Liver (tissue), 9 donors: ENCODE results near the gene AFP. TPM values are rescaled to one million over a fixed set of nuclear protein-coding genes. Genes with fewer than 3 reads are reported as not detected.
A peak's percentile ranks its signal among the peaks of the same experiment; 100 is the strongest.

Experiments used
- DNase-seq: peaks from one replicate; pipeline ENCODE4 v3.0.0-alpha.2; 2017; ENCODE audit warnings: low spot score
- H3K27ac ChIP-seq, 2 donors: one replicate each; pipeline ENCODE4 v1.7.0; 2013; ENCODE audit warnings: inconsistent platforms in 2 of 2, low read length in 2 of 2, control low read depth in 1 of 2, low read depth in 1 of 2, mild to moderate bottlenecking in 1 of 2
- H3K27me3 ChIP-seq, 4 donors: one replicate each; pipeline versions ENCODE4 v1.6.1 to v1.7.0; 2013; ENCODE audit warnings: low read length in 3 of 4, inconsistent platforms in 1 of 4, mild to moderate bottlenecking in 1 of 4, moderate library complexity in 1 of 4; ENCODE audit not compliant: control insufficient read depth in 4 of 4, insufficient read depth in 4 of 4
- H3K36me3 ChIP-seq, 4 donors: one replicate each; pipeline versions ENCODE4 v1.6.1 to v1.7.0; 2013; ENCODE audit warnings: low read length in 3 of 4, mild to moderate bottlenecking in 3 of 4, low read depth in 1 of 4, moderate library complexity in 1 of 4; ENCODE audit not compliant: control insufficient read depth in 4 of 4, insufficient read depth in 3 of 4
- H3K4me1 ChIP-seq, 4 donors: one replicate each; pipeline versions ENCODE4 v1.6.1 to v1.7.0; 2013; ENCODE audit warnings: low read length in 3 of 4, mild to moderate bottlenecking in 3 of 4, moderate library complexity in 1 of 4; ENCODE audit not compliant: control insufficient read depth in 4 of 4, insufficient read depth in 4 of 4
- H3K4me3 ChIP-seq, 3 donors: one replicate each; pipeline versions ENCODE4 v1.6.1 to v1.7.0; 2013; ENCODE audit warnings: low read length in 3 of 3, control low read depth in 1 of 3, low read depth in 1 of 3, mild to moderate bottlenecking in 1 of 3
- H3K9ac ChIP-seq, 2 donors: one replicate each; pipeline ENCODE4 v1.7.0; 2013; ENCODE audit warnings: low read length in 2 of 2, mild to moderate bottlenecking in 2 of 2, moderate library complexity in 2 of 2, control low read depth in 1 of 2, low read depth in 1 of 2
- H3K9me3 ChIP-seq, 4 donors: one replicate each; pipeline versions ENCODE4 v1.6.1 to v1.7.0; 2013; ENCODE audit warnings: low read length in 3 of 4; ENCODE audit not compliant: control insufficient read depth in 4 of 4
- EGR1 ChIP-seq, 2 donors: IDR thresholded peaks; 2 replicates each; pipeline ENCODE4 v1.6.1; 2016 to 2018; ENCODE audit warnings: antibody characterized with exemption in 2 of 2, low read depth in 2 of 2
- FOXA1 ChIP-seq: IDR thresholded peaks from 2 replicates; pipeline ENCODE4 v1.6.1; 2016; ENCODE audit warnings: antibody characterized with exemption
- FOXA2 ChIP-seq: IDR thresholded peaks from 2 replicates; pipeline ENCODE4 v1.6.1; 2016; ENCODE audit warnings: antibody characterized with exemption
- GABPA ChIP-seq, 2 donors: IDR thresholded peaks in 1 of 2; conservative IDR thresholded peaks in 1 of 2; 2 replicates each; pipeline ENCODE4 v1.6.1; 2016; ENCODE audit warnings: antibody characterized with exemption in 2 of 2, mild to moderate bottlenecking in 1 of 2, moderate library complexity in 1 of 2
- HNF4A ChIP-seq, 2 donors: conservative IDR thresholded peaks; 2 replicates each; pipeline ENCODE4 v1.6.1; 2016; ENCODE audit warnings: antibody characterized with exemption in 2 of 2, mild to moderate bottlenecking in 2 of 2
- HNF4G ChIP-seq: IDR thresholded peaks from 2 replicates; pipeline ENCODE4 v1.6.1; 2016; ENCODE audit warnings: antibody characterized with exemption
- JUND ChIP-seq, 2 donors: IDR thresholded peaks; 2 replicates each; pipeline ENCODE4 v1.6.1; 2016; ENCODE audit warnings: antibody characterized with exemption in 2 of 2
- MAX ChIP-seq: IDR thresholded peaks from 2 replicates; pipeline ENCODE4 v1.6.1; 2016; ENCODE audit warnings: antibody characterized with exemption
- NR2F2 ChIP-seq: IDR thresholded peaks from 2 replicates; pipeline ENCODE4 v1.6.1; 2016; ENCODE audit warnings: antibody characterized with exemption
- REST ChIP-seq: IDR thresholded peaks from 2 replicates; pipeline ENCODE4 v1.6.1; 2016; ENCODE audit warnings: antibody characterized with exemption, mild to moderate bottlenecking
- SP1 ChIP-seq: IDR thresholded peaks from 2 replicates; pipeline ENCODE4 v1.6.1; 2018; ENCODE audit warnings: antibody characterized with exemption, mild to moderate bottlenecking
- YY1 ChIP-seq: IDR thresholded peaks from 2 replicates; pipeline ENCODE4 v1.6.1; 2016; ENCODE audit warnings: antibody characterized with exemption, mild to moderate bottlenecking
- WGBS: extraction: QIAGEN DNeasy Blood & Tissue Kit; methylation state at CpG from one replicate; pipeline ENCODE4 v1.1.7; 2013; 5-methylcytosine and 5-hydroxymethylcytosine counted together
- polyA plus RNA-seq, 2 donors: library from polyadenylated mRNA; stranded (reverse) in 1 of 2; unstranded in 1 of 2; fragments of 200-250 nt in 1 of 2; fragments of >200 nt in 1 of 2; fragmentation: Nextera tagmentation in 1 of 2; extraction: Ambion mirVana in 1 of 2; gene quantifications; one replicate each; pipeline versions ENCODE4 v1.2.1 to v1.2.3, GENCODE V29; 2013 to 2015
- total RNA-seq, 2 donors: library from RNA; depleted of rRNA; stranded (reverse); fragments of >200 nt; gene quantifications; one replicate each; pipeline ENCODE4 v1.2.3, GENCODE V29; 2014
- TF ChIP-seq, protein P1 (sequence below): IDR thresholded peaks from 2 replicates; pipeline ENCODE4 v1.6.1; 2016; ENCODE audit warnings: antibody characterized with exemption
- donor health status: healthy.
- donor health status: healthy.
- donor health status: healthy.
- donor health status: healthy.
- donor health status: healthy.

AFP gene
- total and polyA plus RNA-seq, 4 donors, result 1.0 to 3,875 (median 5.7) TPM

GRCh38 chr4:73410916-73411730 is 24.9 kb upstream of the AFP start (continued):
- TF ChIP-seq REST, result no peak
- TF ChIP-seq, protein P1, sequence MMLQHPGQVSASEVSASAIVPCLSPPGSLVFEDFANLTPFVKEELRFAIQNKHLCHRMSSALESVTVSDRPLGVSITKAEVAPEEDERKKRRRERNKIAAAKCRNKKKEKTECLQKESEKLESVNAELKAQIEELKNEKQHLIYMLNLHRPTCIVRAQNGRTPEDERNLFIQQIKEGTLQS, result no peak
- TF ChIP-seq FOXA2, result no peak

- Histone ChIP-seq H3K4me3 (peak overlapping the region in 2 of 3 donors; percentile 14 to 37), H3K4me1 (peaks cover 0 to 37% (median 19%) of the 10 kb centered on the region in 4 donors), H3K9me3 (no peaks in the 10 kb centered on the region), H3K36me3 (peaks cover 2 to 68% (median 39%) of the 10 kb centered on the region in 4 donors), H3K27me3 (no peaks in the 10 kb centered on the region), H3K9ac (peak overlapping the region in 1 of 2 donors; percentile 73), H3K27ac (peak overlapping the region; percentile 12 to 47)
- TF ChIP-seq REST (no peak), HNF4A (conservative IDR thresholded peaks at IDR 0.05) (peak; percentile 58 to 61), YY1 (peak; percentile 53), NR2F2 (no peak), MAX (peak; percentile 8), JUND (IDR thresholded peaks at IDR 0.05) (peak; percentile 7 to 48), EGR1 (IDR thresholded peaks at IDR 0.05; ENCODE audit: low read depth in 2 of 2) (peak in 1 of 2 donors; percentile 49), FOXA2 (no peak), FOXA1 (no peak), GABPA (IDR thresholded peaks at IDR 0.05 in 1 of 2, conservative IDR thresholded peaks at IDR 0.05 in 1 of 2) (no peak), HNF4G (peak; percentile 42), SP1 (peak; percentile 45)
- WGBS, result 37% methylated on average over 8 of the region's 8 CpGs
- no peak for DNase-seq
These were observed 24.1 kb upstream of the AFP start for GRCh38 chr4:73411731-73412414.
